ENCODE data around the gene SRRD. TPM values are rescaled to one million over a fixed set of nuclear protein-coding genes. Genes with fewer than 3 reads are reported as not detected.
A peak's percentile ranks its signal among the peaks of the same experiment; 100 is the strongest.

SRRD gene
- total RNA-seq, 4 donors from 2014 or later = 17.9 to 37.4 (median 26.2) TPM

- H3K27ac ChIP-seq = peak overlapping the region in 2 of 3 donors; percentile 18 to 51
- WGBS, 2 donors = 60 to 78% methylated on average over 3 of the region's 3 CpGs
Observed at GRCh38 chr22:26485806-26486390, 2.2 kb downstream of the SRRD start.

DNA sequence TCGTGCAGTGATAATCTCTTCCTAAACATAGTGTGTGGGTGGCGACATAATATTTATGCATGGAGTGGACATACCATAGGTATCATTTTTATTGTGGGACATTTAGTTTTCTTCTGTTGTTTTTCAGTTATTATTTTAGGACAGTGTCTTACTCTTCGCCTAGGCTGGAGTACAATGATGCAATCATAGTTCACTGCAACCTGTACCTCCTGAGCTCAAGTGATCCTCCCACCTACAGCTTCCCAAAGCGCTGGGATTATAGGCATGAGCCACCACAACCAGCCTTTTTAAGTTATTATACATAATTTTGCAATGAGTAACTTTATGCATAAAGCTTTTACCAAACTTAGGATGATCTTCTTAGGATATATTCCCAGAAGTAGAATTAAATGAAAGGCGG is 2.7 kb downstream of the SRRD start:
- peaks cover 26 to 62% of the 10 kb centered on the region in 2 donors for H3K4me1 ChIP-seq
- H3K9me3 ChIP-seq = no peaks in the 10 kb centered on the region
- H3K27ac ChIP-seq = peak overlapping the region; percentile 71 to 79 (median 77)
- WGBS, 2 donors = 92 to 95% methylated on average over 5 of the region's 5 CpGs
- H3K36me3 ChIP-seq = peaks cover 21 to 24% of the 10 kb centered on the region in 2 donors
- no peak for DNase-seq
- no peaks in the 10 kb centered on the region for H3K27me3 ChIP-seq
- TF ChIP-seq POLR2A (IDR thresholded peaks at IDR 0.05) (no peak), CTCF (IDR thresholded peaks at IDR 0.05) (no peak)
- no peak overlapping the region for H3K4me3 ChIP-seq (replicated peaks in 1 of 3)
- intact Hi-C loops (cut with DNase I) = loop anchor here (10.0 kb wide), 2 partner anchors 58 to 98 kb away; no protein-coding TSS in a partner anchor

More at GRCh38 chr22:26485806-26486390, 2.2 kb downstream of the SRRD start:
- intact Hi-C loops (cut with DNase I) = loop anchor here (10.0 kb wide), 2 partner anchors 59 to 99 kb away; no protein-coding TSS in a partner anchor
- TF ChIP-seq POLR2A (IDR thresholded peaks at IDR 0.05) (no peak), CTCF (IDR thresholded peaks at IDR 0.05) (no peak)
- DNase-seq = no peak
- Histone ChIP-seq H3K4me3 (replicated peaks in 1 of 3) (no peak overlapping the region), H3K9me3 (no peaks in the 10 kb centered on the region), H3K27me3 (no peaks in the 10 kb centered on the region), H3K4me1 (peaks cover 26 to 67% of the 10 kb centered on the region in 2 donors), H3K36me3 (peaks cover 16 to 20% of the 10 kb centered on the region in 2 donors)

DNA sequence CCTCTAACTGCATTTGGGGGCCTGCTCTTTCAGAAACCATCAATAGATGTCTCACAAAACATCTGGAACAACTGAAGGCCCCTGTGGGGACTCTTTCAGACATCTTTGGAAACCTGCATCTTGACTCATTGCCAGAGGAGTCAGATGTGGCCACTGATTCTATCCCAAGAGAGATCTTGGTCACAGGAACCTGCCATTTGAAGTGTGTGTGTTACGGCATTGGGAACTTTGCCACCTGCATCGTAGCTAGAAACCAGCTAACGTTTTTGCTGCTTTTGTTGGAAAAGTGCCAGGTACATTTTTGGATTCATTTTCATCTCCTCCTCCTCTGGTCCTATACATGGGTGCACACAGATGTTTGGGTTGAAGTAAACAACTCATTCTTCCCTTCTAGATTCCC is 4.3 kb downstream of the SRRD start:
- Histone ChIP-seq H3K4me3 (replicated peaks in 1 of 3) (no peak overlapping the region), H3K9me3 (no peaks in the 10 kb centered on the region), H3K4me1 (peaks cover 26 to 49% of the 10 kb centered on the region in 2 donors), H3K36me3 (peaks cover 33 to 41% of the 10 kb centered on the region in 2 donors), H3K27ac (peak overlapping the region; percentile 71 to 79 (median 77)), H3K27me3 (no peaks in the 10 kb centered on the region)
- 22 to 24% methylated on average over 3 of the region's 3 CpGs for WGBS, 2 donors
- intact Hi-C loops (cut with DNase I) = loop anchor here (10.0 kb wide), 2 partner anchors 57 to 97 kb away; no protein-coding TSS in a partner anchor
- TF ChIP-seq POLR2A (IDR thresholded peaks at IDR 0.05) = no peak
- TF ChIP-seq CTCF (IDR thresholded peaks at IDR 0.05) = no peak
- DNase-seq = peak; percentile 92 to 93

- Histone ChIP-seq H3K27me3 (no peaks in the 10 kb centered on the region), H3K4me1 (peaks cover 24 to 43% of the 10 kb centered on the region in 2 donors), H3K9me3 (no peaks in the 10 kb centered on the region), H3K4me3 (replicated peaks in 1 of 3) (no peak overlapping the region), H3K36me3 (peaks cover 48 to 55% of the 10 kb centered on the region in 2 donors), H3K27ac (peak overlapping the region in 2 of 3 donors; percentile 66 to 71)
- intact Hi-C loops (cut with DNase I) = loop anchor here (10.0 kb wide), 2 partner anchors 55 to 95 kb away; no protein-coding TSS in a partner anchor
- WGBS, 2 donors = 84 to 93% methylated on average over 4 of the region's 4 CpGs
- DNase-seq = no peak
- TF ChIP-seq CTCF (IDR thresholded peaks at IDR 0.05) (no peak), POLR2A (IDR thresholded peaks at IDR 0.05) (no peak)
Observed at GRCh38 chr22:26489447-26490036, 5.9 kb downstream of the SRRD start.

- TF ChIP-seq POLR2A (IDR thresholded peaks at IDR 0.05) (no peak), CTCF (IDR thresholded peaks at IDR 0.05) (no peak)
- Histone ChIP-seq H3K27ac (no peak overlapping the region), H3K36me3 (peaks cover 70 to 71% of the 10 kb centered on the region in 2 donors), H3K9me3 (no peaks in the 10 kb centered on the region), H3K4me1 (peaks cover 18 to 19% of the 10 kb centered on the region in 2 donors), H3K27me3 (no peaks in the 10 kb centered on the region), H3K4me3 (replicated peaks in 1 of 3) (no peak overlapping the region)
- 90 to 92% methylated on average over 9 of the region's 9 CpGs for WGBS, 2 donors
- intact Hi-C loops (cut with DNase I) = no loop called here
- DNase-seq = no peak
Observed at GRCh38 chr22:26492220-26492619, 8.5 kb downstream of the SRRD start.

Measured in thyroid gland (tissue), 4 donors.